SW480 (cell line): ENCODE data around the gene RNU7-1.

Source experiments
- DNase-seq: peaks from one replicate; pipeline ENCODE4 v3.0.0-alpha.2; 2016; ENCODE audit warnings: low spot score

The RNU7-1 gene

DNA sequence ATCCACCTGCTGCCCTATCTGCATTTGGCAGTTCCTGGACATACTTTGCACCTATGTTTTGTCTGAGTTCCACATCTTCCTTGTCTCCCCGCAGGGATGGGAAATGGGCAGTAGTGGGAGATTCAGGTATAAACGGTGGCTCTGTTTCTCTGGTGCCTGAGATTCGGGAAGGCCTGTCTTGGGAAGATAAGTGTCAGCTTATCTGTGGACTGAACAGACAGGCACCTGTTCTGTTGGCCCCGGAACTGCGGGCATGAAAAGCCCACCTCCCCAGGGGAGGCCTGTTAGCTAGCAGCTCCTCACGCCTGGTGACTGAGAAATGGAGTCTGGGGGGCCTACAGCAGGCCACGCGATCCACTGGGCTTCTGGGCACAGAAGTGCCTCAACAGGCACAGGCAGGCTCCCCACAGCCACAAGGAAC lies 21.0 kb downstream of the RNU7-1 start:
- DNase-seq = no peak

DNA sequence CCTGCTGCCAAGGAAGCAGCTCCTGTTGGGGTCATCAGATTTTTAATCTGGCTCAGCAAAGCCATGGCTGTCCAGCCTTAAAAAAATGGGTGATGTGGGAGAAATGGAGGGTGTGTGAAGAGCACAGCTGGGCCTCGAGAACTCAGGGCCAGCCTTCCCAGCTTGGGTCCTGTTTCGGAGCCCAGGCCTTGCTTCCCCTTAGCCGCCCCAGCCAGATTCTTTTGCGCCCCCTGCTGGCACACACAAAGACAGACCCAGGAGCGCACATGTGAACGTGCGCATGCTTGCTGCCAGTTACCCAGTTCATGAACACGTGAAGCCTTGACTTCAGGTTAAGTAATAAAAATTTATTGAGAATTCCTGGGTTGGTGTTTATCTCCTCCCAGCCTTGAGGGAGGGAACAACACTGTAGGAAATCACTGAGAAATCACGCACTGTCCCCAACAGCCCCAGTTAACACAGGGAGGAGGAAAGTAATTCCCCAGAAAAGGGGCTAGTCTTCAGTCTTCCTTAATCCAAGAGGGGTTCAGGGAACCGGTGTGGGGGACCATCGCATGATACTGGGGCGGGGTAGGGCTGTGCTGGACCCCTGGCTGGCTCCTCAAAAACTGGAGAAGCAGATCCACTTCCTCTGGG lies 21.5 kb downstream of the RNU7-1 start:
- peak; percentile 95 for DNase-seq

DNA sequence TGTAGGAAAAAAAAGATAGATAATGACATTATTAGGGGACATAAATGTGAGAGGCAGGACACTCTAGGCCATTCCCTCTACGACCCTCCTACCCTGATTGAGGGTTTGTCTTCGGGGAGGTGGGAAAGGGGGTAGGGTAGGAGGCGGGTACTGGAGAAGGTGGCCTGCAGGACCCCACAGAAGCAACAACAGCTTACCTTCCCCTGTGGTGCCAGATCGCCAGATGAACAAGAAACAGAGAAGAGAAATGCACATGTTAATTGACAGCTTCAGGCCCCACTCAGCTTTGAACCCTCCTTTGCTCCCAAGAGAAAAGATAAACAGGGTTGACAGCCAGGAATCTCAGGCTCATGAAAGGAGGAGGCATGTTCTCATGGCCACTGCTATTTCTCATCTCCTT lies 22.1 kb downstream of the RNU7-1 start:
- no peak for DNase-seq

DNA sequence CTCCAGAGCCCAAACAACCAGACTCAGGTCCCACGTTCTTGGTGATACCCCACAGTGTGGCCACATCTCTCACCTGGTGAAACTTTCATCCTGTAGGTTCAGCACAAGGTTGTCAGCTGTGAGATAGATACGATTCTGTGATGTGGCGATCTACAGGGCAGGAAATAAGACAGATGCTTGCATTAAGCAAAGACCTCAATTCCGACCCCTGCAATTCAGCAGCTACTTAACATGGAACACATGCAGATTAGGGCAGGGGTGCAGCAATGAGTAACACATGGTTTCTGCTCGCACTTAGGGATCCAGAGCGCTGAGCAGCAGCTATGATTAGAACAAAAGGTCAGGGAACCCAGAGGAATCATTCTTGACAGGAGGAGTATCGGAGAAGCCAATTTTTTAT lies 22.7 kb downstream of the RNU7-1 start:
- no peak for DNase-seq

DNA sequence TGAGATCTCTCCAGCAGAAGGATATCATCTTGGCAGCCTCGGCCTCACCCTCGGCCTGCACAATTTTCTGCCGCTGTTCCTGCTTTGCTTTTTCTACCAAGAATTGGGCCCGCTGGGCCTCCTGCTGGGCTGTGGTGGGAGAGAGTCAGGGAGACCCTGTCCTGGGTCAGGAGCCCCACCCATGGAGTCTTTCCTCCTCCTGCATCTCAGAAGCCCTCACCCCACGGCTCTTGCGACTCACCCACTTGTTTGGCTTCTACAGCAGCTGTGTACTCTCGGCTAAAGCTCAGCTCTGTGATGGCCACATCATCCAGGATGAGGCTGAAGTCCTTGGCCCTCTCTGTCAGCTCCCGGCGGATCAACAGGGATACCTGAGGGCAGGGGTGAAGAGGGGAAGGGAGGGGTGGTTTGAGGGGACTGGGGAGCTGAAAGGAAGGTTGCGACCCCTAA lies 24.1 kb downstream of the RNU7-1 start:
- no peak for DNase-seq

DNA sequence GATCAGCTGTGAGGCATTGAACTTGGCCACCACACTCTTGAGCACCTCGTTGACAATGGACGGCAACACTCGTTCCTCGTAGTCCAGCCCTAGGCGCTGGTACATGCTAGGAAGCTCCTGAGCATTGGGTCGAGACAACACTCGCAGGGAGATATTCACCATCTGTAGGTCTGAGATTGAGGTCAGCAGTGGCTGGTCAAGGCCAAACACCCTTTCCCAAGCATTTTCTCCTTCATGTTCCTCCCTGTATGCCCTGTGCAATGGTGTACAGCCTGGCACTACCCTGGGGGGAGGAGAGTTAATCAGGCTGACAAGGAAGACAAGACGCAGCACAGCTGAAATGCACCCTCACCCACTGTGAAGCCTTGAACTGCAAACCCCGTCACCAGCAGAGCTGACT lies 24.8 kb downstream of the RNU7-1 start:
- no peak for DNase-seq

DNA sequence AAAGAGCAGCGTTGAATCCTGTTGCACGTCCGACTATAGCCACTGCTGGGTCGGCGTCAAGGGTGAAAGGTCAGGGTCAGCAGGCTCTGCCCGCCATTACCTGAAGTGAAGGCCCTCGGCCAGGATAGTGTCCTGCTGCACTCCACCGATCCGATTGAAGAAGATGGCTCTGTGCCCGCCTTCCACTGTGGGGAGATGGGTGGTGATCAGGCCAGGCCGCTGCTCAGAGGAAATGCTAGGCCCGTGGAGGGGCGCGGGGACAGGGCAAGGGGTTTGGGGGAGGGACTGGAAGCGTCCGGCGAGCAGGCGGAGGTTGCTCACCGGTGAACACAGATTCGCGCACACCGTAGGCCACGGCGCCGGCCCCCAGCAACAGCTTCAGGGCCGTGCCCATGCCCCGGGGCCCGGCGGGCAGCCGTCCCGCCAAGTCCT lies 26.5 kb downstream of the RNU7-1 start:
- peak; percentile 27 for DNase-seq

DNA sequence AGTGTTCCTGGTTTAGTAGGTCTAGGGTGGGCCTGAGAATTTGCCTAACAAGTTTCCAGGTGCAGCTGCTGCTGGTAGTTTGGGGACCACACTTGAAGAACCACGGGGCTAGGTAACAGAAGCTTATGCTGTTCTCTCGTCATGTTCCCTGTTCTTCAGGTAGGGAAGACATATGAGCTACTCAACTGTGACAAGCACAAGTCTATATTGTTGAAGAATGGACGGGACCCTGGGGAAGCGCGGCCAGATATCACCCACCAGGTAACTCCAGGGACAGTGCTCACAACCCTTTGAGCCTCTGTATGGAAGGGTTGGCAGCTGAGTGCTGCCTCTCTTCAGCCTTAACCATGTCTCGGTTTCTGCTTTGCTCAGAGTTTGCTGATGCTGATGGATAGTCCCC lies 30.6 kb downstream of the RNU7-1 start:
- no peak for DNase-seq

DNA sequence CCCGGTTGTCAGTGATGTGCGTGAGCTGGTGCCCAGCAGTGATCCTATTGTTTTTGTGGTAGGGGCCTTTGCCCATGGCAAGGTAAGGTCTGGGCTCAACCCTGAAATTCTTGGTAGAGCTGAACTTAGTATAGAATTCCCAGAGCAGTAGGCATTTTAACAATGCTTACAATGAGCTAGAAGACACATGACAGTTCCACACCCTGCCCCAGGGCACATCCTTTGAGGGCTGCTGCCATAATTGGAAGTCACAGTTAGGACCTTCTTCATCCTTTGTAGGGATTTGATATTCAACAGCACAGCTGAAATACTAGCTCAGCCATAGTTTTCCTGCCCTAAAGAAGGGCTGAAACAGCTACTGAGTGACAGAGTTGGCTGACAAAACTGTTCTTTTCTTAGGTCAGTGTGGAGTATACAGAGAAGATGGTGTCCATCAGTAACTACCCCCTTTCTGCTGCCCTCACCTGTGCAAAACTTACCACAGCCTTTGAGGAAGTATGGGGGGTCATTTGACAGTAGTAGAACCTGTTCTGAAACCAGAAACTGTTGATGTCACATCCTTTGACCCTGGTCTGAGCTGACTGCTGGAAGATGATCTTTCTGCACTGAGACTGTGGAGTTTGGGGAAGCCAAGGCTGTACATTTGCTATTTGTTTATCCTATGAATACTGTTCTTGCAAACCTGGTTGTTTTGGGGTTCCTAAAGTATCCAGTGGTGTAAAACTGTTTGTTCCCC lies 31.8 kb downstream of the RNU7-1 start:
- DNase-seq = no peak

DNA sequence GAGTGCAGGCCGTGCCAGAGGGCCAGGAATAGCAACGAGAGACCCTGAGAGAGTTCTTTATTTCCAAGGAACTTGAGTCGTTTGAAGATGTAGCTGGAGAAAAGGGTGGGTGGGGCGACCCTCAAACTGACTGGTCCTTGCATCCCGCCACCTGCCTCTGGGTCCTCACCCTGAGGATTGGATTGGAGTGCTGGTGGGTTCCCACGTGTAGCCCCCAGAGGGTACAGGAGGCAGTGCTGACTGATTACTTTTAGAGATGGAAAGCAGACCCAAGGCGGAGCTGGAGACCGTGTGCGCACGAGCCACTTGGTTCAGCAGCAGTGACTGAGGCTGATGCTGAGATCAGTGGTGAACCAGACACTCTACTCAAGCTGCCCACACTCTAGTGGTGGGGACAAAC lies 34.0 kb downstream of the RNU7-1 start:
- no peak for DNase-seq

DNA sequence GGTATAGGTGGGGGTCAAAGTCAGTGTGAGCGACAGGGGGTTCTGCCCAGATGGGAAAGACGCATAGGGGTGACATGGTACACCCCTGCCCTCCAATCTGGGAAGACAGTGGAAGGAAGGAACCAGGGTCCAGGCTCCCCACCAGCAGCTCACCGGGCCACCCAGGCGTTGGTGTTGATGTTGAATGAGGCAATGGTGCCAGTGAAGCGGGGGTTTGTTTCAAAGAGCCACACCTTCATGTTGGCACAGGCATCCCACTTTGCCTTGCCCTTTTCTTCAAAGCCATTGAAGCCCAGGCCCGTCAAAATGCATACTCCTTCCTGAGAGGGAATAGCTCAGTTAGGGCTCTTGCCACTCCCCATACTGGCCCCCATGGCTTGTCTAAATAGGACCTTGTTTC lies 34.6 kb downstream of the RNU7-1 start:
- no peak for DNase-seq

DNA sequence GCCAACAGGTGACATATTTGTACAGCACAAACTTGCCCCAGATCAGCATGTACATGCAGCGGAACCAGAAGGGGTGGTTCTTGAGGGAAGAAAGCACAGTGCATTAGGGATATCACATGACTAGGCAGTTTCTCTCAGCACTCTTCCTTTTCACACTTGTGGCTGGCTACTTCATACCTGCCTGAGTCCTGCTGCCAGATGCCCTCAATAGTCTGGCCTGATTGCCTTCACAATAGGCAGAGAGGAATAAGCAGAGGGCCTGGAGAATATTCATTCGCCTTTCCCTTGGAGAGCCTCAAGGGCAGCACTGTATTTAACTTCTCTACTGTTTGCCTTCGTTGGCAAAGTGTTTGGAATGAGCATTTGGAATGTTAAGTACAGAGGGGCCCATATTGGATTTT lies 35.0 kb downstream of the RNU7-1 start:
- DNase-seq = no peak

DNA sequence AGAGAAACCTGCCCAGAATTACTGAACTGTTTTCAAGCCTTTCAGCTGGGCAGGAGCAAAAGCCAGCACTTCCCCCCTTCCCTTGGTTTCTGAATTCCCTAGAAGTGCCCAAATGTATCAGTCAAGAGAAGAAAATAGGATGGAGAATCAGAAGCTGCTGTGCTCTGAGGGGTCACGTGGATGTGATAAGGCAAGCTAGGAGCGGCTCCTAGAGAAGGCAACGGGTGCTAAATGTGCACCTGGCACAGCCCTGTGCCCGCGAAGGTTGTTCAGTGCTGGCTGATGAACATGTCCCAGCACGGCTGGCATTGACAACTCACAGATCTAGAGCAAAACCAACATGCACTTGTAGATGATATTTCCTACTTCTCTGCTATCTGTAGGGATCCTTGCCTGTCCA lies 35.4 kb downstream of the RNU7-1 start:
- no peak for DNase-seq

DNA sequence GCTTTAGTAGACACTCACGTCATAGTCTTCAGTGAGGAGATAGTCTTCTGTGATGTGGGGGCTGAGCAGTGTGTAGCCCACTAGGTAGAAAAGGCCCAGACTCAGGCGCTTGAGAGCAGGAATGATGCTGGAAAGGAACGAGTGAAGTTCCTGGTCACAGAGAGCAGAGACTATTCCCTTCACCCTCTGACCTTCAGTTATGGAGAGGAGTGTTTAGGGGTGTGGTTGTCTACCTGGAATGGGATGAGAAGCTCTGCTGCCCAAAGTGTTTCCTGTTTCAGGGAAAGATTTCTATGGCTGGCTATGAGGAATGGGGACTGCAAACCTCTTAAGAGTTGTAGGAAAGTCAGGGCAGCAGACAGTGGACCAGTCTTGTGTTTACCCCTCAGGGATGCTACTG lies 35.8 kb downstream of the RNU7-1 start:
- DNase-seq = no peak

DNA sequence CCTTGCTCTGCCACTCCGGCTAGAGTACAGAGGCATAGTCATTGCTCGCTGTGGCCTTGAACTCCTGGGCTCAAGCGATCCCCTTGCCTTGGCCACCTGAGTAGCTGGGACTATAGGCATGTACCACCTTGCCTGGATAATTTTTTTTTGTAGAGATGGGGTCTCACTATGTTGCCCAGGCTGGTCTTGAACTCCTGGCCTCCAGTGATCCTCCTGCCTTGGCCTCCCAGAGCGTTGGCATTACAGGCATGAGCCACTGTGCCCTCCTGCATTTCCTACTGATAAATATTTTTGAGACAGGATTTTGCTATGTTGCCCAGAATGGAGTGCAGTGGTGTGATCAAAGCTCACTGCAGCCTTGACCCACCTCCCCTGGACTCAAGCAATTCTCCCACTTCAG lies 36.5 kb downstream of the RNU7-1 start:
- DNase-seq = no peak

DNA sequence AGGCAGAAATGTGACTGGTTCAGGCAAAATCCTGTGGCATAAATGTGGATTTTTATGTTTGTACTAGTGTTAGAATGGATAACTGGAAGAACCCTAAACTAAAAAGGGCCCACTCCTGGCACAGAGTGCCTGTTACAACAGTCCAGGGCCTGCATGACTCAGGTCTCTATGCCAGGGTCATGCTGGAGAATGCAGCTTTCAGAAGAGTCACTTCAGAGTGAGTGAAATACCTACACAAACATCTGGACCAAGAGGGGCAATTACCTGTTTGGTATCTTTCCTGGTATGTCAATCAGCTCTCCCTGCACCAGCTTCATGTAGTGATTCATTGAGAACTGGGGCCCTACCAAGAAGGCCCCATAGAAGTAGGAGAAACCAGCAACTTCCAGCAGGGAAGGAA lies 37.1 kb downstream of the RNU7-1 start:
- no peak for DNase-seq

DNA sequence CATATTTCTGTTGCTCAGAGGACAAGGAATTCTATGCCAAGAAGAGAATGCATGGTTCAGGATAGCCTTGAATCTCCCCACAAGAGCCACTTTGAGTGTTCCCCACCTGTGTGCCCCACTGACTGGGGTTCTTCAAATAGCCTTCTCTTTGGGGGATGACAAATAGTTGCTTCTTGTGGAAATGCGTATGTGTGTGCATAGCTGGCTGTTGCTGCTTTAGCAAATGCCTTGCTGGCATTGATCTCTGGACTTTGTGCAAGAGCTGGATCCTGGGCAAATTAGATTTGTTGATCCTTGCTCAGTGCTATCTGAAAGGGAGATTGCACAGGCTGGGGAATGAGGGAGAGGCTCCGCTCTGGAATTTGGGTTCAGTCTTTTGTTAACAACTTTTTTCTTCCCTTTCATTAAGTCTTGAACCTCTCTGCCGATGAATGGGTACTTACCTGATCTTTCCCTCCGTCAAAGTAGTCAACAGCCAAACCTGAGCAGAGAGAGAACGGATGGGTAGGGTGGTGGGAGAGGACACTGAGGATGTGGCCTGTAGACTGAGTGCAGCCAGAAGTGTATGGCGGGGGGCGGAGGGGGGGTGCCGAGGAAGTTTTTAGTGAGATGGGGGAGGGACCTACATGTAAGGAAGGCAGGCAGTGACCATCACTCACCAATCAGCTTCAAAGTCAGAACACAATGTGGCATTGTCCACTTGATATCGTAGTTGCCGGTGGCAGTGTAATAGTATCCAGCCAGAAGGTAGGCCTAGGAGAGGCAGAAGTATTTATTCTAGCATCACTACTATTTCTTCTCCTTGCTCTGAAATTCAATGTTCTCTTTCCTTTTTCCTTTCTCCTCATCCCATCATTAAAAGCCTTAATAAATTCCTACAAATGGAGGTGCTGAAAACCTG lies 37.8 kb downstream of the RNU7-1 start:
- no peak for DNase-seq

DNA sequence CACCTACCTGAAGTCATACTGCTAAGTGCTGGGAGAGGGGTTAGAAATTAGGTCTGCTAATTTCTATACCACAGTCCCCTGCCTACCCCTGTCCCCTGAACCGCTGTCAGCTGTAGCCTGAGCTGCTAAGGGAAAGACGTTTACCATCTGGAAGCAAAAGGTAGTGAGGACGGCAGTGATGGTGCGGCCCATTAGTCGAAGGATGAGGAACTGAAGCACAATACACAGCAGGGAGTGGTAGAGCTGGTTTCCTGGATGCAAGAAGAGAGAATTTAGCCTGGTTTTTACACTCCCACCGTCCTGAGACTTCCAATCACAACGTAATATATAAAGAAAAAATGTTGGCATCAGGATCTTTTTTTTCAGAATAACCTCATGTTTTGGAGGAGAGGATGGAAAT lies 38.9 kb downstream of the RNU7-1 start:
- no peak for DNase-seq

DNA sequence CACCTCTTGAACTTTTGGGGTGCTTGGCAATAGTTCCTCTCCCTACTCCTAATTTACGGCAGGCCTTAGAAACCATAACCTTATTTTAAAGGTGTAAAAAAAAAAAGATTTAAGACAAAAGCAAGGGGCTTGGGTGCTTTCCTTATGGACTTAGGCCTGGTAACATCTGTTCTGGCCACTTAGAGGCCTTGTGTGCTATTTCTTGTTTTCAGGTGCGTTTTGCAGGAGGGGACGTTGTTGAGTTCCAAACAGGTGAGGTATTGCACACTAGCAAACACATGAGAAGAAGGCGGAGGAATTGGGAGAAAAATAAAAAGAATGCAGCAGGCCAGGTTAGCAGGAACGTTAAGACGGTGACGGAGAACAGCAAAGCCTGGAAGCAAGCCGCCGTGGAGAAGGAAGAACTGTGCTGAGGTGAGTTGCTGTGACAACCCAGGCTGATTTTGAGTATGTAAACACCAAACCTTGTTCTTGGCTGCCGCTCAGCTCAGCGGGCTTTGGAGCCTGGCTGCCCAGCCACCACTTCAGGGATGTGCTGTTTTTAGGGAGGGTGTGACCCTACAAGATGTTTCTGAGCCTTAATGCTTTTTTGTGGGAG lies 44.4 kb downstream of the RNU7-1 start:
- DNase-seq = no peak
